Mesodermal cell (in vitro differentiated cells): ENCODE measurements around the gene GPC3.
"Not testable (repeated sequence)": the region's sequence is repeated elsewhere in the genome, so short reads cannot be mapped to it uniquely, and the experiment has no call there.

ENCODE experiments used
- H3K27ac ChIP-seq: 2 replicates; pipeline ENCODE4 v1.7.0; 2013; ENCODE audit warnings: mild to moderate bottlenecking, low read depth, low read length, moderate library complexity; ENCODE audit not compliant: severe bottlenecking
- H3K36me3 ChIP-seq: 2 replicates; pipeline ENCODE4 v1.7.1; 2013; ENCODE audit warnings: mild to moderate bottlenecking, low read length, moderate library complexity; ENCODE audit not compliant: control insufficient read depth, insufficient read depth
- H3K4me1 ChIP-seq: one replicate; pipeline ENCODE4 v1.7.1; 2013; ENCODE audit warnings: mild to moderate bottlenecking, low read length; ENCODE audit not compliant: insufficient read depth, control insufficient read depth, poor library complexity, severe bottlenecking
- H3K4me3 ChIP-seq: 2 replicates; pipeline ENCODE4 v1.7.0; 2013; ENCODE audit warnings: low read length, control low read depth, mild to moderate bottlenecking; ENCODE audit not compliant: insufficient read depth, poor library complexity, severe bottlenecking; ENCODE audit errors: extremely low read depth
- H3K9me3 ChIP-seq: 2 replicates; pipeline ENCODE4 v1.7.1; 2013; ENCODE audit warnings: mild to moderate bottlenecking, low read length, moderate library complexity; ENCODE audit not compliant: control insufficient read depth
- WGBS, 2 experiments: methylation state at CpG; one replicate each; pipeline ENCODE4 v1.1.5; 2013; ENCODE audit warnings: missing lambda C conversion rate in 2 of 2; ENCODE audit not compliant: insufficient coverage in 2 of 2; 5-methylcytosine and 5-hydroxymethylcytosine counted together

GPC3 gene

GRCh38 chrX:133742602-133743305, 242.6 kb downstream of the GPC3 start:
- Histone ChIP-seq H3K36me3 (no peaks in the 10 kb centered on the region), H3K27ac (no peak overlapping the region)
- WGBS, 2 experiments, result no CpG with 5 or more reads among the region's 3 CpGs

GRCh38 chrX:133741303-133741702, 244.1 kb downstream of the GPC3 start:
- Histone ChIP-seq H3K4me3 (no peak overlapping the region), H3K4me1 (peaks cover 2% of the 10 kb centered on the region), H3K27ac (no peak overlapping the region), H3K9me3 (no peaks in the 10 kb centered on the region), H3K36me3 (no peaks in the 10 kb centered on the region)
- WGBS, 2 experiments, result no CpG with 5 or more reads among the region's 2 CpGs

More at GRCh38 chrX:133742602-133743305, 242.6 kb downstream of the GPC3 start:
- no peaks in the 10 kb centered on the region for H3K9me3 ChIP-seq
- H3K4me3 ChIP-seq, result no peak overlapping the region
- H3K4me1 ChIP-seq, result peaks cover 2% of the 10 kb centered on the region

DNA sequence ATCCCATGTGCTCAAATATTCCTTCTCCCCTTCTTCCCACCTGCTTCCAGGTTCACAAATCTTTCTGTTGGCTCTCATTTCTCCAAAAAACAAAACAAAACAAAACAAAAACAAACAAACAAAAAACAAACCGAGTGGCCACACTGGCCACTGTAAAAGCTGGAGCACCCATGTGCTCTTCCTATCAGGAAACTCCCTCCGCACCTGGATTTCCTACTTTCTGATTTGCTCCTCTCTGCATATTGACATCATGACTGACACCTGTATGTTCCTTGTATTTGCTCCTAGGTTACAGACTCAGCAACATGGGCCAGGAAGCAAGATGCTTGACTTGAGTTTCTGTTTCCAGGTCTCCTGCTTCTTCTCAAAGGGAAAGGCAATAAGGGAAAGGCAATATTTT, 258.8 kb downstream of the GPC3 start:
- WGBS, 2 experiments, result 67% methylated on average over 1 of the region's 2 CpGs; no CpG with 5 or more reads in 1 of the 2 experiments
- no peak overlapping the region for H3K4me3 ChIP-seq
- H3K27ac ChIP-seq, result no peak overlapping the region
- no peaks in the 10 kb centered on the region for H3K9me3 ChIP-seq
- H3K36me3 ChIP-seq, result no peaks in the 10 kb centered on the region
- peaks cover 10% of the 10 kb centered on the region for H3K4me1 ChIP-seq

- H3K4me3 ChIP-seq, result no peak overlapping the region
- H3K27ac ChIP-seq, result peak overlapping the region; percentile 36
- 59 to 67% methylated on average over 1 to 2 of the region's 2 CpGs for WGBS, 2 experiments
- H3K4me1 ChIP-seq, result peaks cover 10% of the 10 kb centered on the region
- H3K9me3 ChIP-seq, result no peaks in the 10 kb centered on the region
- no peaks in the 10 kb centered on the region for H3K36me3 ChIP-seq
Measured at GRCh38 chrX:133726211-133726630, 259.2 kb downstream of the GPC3 start.

DNA sequence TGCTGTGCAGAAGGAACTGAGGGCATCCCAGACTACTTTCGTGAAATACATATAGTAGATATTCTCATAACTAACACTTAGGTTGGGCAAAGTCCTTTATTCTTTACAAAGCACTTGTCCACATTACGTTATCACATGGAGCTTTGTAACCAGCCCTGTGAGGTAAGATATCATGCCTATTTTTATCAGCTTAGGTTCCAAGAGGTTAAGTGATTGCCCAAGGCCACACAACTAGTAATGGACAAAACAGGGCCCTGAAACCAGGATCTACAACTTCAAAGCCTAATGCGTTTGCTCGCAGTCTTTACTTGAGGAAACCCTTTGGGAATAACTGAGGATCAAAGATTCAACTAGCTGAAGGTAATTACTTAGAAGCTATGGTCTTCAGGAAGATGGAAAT, 261.5 kb downstream of the GPC3 start:
- H3K27ac ChIP-seq, result no peak overlapping the region
- no CpG with 5 or more reads among the region's 4 CpGs for WGBS, 2 experiments
- no peak overlapping the region for H3K4me3 ChIP-seq
- H3K9me3 ChIP-seq, result no peaks in the 10 kb centered on the region
- H3K36me3 ChIP-seq, result no peaks in the 10 kb centered on the region
- H3K4me1 ChIP-seq, result peaks cover 10% of the 10 kb centered on the region

- H3K4me3 ChIP-seq, result no peak overlapping the region
- 97 to 100% methylated on average over 2 to 4 of the region's 4 CpGs for WGBS, 2 experiments
- H3K4me1 ChIP-seq, result peaks cover 10% of the 10 kb centered on the region
- H3K9me3 ChIP-seq, result no peaks in the 10 kb centered on the region
- no peak overlapping the region for H3K27ac ChIP-seq
- H3K36me3 ChIP-seq, result no peaks in the 10 kb centered on the region
Measured at GRCh38 chrX:133722756-133723155, 262.6 kb downstream of the GPC3 start.

- WGBS, 2 experiments, result 80% methylated on average over 1 of the region's 3 CpGs; no CpG with 5 or more reads in 1 of the 2 experiments
- not testable (repeated sequence) for H3K36me3 ChIP-seq, H3K4me1 ChIP-seq, H3K9me3 ChIP-seq, H3K4me3 ChIP-seq, H3K27ac ChIP-seq
Measured at GRCh38 chrX:133720269-133720668, 265.1 kb downstream of the GPC3 start.

- WGBS, 2 experiments, result no CpG with 5 or more reads among the region's 1 CpG
- H3K4me1 ChIP-seq, result no peaks in the 10 kb centered on the region
- H3K9me3 ChIP-seq, result no peaks in the 10 kb centered on the region
- H3K36me3 ChIP-seq, result no peaks in the 10 kb centered on the region
- H3K4me3 ChIP-seq, result no peak overlapping the region
- no peak overlapping the region for H3K27ac ChIP-seq
Measured at GRCh38 chrX:133715715-133716114, 269.7 kb downstream of the GPC3 start.

GRCh38 chrX:133709501-133709900, 275.9 kb downstream of the GPC3 start:
- Histone ChIP-seq H3K9me3 (no peaks in the 10 kb centered on the region), H3K4me3 (no peak overlapping the region), H3K36me3 (no peaks in the 10 kb centered on the region), H3K27ac (no peak overlapping the region), H3K4me1 (no peaks in the 10 kb centered on the region)
- WGBS, 2 experiments, result no CpG with 5 or more reads among the region's 1 CpG

DNA sequence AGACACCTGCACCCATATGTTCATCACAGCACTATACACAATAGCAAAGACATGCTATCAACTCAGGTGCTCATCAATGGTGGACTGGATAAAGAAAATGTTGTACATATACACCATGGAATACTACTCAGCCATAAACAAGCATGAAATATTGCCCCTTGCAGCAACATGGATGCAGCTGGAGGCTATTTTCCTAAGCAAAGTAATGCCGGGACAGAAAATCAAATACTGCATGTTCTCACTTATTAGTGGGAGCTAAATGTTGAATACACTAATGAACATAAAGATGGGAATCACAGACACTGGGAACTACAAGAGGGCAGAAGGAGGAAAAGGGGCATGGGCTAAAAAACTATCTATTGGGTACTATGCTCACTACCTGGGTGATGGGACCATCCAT, 278.5 kb downstream of the GPC3 start:
- Histone ChIP-seq H3K9me3 (no peaks in the 10 kb centered on the region), H3K4me1 (no peaks in the 10 kb centered on the region), H3K36me3 (no peaks in the 10 kb centered on the region), H3K27ac (no peak overlapping the region), H3K4me3 (no peak overlapping the region)
- WGBS, 2 experiments, result no CpG with 5 or more reads among the region's 1 CpG

- Histone ChIP-seq H3K9me3 (no peaks in the 10 kb centered on the region), H3K4me3 (no peak overlapping the region), H3K4me1 (peaks cover 2% of the 10 kb centered on the region), H3K27ac (no peak overlapping the region), H3K36me3 (no peaks in the 10 kb centered on the region)
Measured at GRCh38 chrX:133702230-133702629, 283.2 kb downstream of the GPC3 start.
